ENCODE data around the gene TMEM131.
"Not testable (repeated sequence)": the region's sequence is repeated elsewhere in the genome, so short reads cannot be mapped to it uniquely, and the experiment has no call there.

The TMEM131 gene

DNA sequence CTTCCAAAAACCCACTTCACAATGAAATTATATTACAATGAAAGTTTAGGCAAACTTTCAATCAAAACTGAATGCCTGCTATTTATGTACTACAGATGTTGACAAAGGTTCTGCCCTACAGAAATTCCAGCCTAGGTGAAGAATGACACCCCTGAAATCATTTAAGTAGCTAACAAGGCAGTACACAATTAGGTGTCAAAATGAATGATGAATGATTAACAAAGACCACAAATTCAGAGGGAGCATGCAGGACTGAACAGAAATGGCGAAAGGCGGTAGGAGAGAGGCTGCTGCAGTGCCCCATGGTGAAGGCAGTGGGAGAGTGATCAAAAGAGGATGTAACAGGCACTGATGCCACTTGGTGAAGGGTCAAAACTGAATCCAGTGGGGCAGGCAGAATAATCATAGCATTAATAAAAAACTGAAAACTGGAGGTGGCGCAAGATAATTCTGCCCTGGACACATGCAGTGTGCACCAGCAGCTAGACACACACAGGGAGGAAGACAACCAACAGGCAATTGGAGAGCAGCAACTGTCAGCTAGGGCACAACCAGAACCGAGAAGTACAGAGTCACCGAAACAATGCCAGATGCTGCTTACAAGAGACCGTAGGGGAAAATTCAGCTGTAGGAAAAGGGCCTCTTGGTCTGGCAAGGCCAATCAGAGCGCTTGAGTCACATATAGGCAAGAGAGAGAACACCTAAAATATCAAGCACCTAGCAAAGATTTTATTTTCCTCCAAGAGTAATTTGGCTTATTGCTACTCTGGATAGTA lies 4.5 kb downstream of the TMEM131 start:
- DNase-seq, result no peak

DNA sequence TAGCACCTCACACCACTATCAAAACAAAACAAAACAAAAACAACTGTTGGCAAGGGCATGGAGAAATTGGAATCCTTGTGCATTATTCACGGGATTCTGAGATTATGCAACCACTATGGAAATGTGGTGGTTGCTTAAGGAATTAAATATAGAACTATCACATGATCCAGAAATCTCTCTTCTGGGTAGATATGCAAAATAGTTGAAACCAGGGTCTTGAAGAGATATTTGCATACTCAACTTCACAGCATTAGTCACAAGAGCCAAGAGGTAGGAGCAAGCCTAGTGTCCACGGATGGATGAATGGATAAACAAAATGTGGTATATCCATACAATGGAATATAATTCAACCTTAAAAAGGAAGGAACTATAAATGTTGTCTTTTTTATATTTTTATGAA lies 7.0 kb downstream of the TMEM131 start:
- DNase-seq, result no peak

DNA sequence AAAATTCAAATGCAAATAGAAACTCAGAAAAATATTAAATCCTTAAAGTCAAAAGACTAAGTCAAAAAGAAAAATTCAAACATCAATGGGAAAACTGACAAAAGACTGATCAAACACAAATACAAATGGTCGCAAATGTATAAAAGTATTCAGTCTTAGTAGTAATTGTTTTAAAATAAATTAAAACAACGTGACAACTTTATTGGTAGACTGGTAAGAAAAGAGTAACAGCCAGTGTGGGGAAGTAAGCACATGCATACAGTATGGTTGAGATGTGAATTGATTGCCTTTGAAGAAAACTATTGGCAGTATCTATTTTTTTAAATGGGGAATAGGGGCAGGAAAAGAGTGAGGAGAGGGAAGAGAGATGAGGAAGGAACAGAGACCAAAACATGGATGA lies 9.8 kb downstream of the TMEM131 start:
- no peak for DNase-seq

DNA sequence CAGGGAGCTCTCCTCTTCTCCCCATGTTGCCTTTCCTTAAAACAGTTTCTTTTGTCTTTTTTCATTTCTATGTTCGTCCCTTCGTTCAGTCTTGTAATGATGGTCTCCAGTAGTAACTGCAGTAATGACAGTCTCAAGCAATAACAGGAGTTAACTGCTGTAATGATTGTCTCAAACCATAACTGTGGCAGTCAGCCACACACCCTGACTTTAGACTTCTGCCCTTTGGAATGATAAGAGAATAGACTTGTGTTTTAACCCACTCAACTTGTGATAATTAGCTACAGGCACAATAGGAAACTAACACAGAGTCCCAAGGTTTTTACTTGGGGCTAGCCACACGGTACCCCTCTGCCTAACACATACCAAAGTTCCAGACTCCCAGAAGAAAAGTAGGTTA lies 12.1 kb downstream of the TMEM131 start:
- DNase-seq, result no peak

DNA sequence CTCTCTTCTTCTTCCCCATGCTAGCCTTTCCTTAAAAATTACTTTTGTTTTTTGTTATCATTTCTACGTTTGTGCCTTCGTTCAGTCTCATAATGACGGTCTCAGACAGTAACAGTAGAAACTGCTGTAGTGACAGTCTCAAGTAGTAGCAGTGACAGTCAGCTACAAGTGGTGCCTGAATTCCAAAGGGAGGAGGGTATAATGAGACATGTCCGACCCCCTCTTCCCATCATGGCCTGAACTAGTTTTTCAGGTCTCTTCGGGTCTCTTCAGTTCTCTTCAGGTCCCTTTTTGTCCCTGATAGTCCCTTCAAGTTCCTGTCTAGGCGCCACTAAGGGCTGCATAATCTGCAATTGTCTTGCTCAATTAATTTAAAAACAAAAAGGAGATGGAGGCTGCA lies 12.6 kb downstream of the TMEM131 start:
- no peak for DNase-seq

DNA sequence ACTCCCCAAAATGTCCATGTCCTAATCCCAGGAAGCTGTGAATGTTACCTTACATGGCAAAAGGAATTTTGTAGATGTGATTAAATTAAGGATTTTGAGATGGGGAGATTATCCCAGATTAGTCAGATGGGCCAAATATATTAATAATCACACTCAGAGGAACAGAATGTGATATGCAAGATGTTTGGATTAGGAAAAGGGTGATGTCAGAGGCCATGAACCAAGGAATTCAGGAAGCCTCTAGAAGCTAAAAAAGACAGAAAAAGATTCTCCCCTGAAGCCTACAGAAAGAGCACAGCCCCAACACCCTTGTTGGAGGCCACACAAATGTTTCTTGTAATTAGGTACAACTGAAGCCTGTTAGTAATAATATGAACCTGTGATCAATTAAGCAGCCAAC lies 13.1 kb downstream of the TMEM131 start:
- no peak for DNase-seq

DNA sequence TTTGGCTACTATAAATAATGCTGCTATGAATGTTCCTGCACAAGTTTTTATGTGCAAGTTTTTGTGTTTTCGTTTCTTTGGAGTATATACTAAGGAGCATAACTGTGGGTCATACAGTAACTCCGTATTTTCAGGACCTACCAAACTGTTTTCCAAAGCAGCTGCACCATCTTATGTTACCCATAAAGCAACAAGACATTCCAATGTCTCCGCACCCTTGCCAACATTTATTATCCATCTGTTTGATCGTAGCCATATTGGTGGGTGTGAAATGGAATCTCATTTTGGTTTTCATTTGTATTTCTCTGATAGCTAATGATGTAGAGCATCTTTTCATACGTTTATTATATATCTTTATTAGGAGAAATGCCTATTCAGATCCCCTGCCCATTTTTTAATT lies 13.8 kb downstream of the TMEM131 start:
- DNase-seq, result no peak

DNA sequence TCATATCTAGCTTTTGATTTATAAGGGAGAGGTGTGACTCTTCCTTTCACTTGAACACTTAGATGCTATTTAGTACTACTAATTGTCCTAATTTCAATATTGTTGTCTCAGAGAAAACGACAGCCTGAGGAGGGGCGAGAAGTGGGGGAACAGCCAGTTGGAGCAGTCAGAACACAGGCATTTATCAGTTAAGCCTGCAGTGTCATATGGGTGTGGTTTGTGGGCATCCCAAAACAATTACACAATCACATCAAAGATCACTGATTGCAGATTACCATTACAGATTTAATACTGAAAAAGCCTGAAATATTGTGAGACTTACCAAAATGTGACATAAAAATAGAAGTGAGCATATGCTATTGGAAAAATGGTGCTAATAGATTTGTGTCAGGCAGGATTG lies 15.8 kb downstream of the TMEM131 start:
- DNase-seq, result no peak

DNA sequence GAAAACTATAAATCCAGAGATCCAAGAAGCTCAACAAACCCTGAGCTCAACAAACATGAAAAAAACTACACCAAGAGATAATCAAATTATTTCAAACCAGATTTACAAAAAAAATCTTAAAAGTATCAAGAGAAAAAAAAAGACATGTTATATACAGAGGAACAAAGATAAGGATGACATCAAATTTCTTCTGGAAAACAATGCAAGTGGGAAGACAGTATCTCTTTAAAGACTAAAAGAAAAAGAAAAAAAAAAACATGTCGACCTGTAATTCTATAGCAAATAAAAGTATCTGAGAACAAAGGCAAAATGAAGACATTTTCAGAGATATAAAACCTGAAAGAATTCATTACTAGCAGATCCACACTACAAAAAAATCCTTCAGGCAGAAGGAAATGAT lies 21.3 kb downstream of the TMEM131 start:
- DNase-seq, result no peak

DNA sequence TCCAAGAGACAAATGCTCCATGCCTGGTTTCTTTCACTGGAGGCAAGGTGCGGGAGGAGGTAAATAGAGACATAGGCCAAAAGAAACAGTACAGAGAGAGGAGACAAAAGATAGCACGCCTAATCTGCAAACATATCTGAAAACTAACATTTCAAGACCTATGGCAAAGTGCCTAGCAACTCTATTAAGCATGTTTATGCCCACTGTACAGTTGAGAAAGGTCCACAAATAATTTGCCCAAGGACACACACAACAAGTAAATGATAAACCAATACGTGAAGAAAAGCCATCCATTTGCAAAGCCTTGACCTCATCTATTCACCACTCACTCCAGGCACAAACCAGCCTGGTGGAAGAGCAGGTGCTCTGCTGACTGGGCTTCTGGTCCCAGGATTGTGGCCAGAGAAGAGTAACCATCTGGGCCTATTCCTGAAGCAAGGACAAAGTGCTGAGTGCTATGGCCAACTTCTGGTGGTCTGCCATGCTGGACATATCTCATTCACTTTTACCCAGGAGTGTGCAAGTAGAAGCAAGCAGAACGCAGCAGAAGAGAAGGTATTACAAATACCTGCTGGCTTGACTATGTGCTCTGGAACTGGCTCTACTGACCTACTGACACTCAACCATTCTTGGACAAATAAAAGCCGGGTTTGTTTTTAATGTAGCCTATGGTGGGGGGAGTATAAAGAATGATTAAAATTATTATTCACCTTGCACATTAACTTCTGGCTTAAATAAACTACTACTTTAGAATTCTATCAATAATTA lies 25.3 kb downstream of the TMEM131 start:
- DNase-seq, result no peak

DNA sequence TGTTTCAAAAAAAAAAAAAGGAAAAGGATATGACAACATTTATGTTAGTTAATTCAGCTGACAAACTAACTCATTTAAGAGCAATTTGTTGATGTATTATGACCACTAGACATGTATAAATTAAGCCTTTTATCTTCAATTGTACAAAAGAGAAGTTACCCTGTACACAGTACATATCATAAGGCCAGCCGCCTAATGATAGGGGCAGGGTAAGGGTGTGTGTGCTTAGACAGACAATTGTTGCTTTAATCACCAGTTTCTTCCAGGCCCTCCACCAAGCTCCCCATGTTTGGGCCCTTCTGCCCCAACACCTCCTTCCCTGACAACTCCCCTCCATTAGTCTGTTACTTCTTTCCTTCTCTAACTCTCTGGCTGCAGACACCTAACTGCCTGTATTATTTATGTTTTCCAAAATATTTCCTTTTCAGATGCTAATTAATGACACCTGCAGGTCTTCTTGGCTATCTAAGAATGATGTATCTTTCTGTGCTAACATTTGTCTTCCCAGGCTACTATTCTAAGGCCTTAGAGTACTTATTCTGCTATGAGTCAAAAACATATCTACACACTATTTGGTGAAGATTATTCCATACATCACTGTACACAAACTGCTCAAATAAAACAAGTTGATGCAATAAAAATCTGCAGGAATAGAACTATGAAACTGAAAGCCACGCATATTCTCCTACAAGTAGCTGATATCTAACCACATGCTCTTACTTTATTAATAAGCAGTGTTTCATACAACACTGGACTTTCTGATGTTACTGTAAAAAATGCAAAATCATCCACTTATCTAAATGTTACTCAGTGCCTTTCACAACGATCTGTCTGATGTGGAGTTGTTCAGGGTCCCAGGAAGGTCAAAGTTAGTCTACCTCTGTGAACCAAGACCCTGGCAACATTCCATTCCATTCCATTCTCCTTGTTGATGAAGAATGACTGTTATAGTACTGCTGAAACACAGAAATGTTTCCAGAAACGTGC lies 26.4 kb downstream of the TMEM131 start:
- no peak for DNase-seq

DNA sequence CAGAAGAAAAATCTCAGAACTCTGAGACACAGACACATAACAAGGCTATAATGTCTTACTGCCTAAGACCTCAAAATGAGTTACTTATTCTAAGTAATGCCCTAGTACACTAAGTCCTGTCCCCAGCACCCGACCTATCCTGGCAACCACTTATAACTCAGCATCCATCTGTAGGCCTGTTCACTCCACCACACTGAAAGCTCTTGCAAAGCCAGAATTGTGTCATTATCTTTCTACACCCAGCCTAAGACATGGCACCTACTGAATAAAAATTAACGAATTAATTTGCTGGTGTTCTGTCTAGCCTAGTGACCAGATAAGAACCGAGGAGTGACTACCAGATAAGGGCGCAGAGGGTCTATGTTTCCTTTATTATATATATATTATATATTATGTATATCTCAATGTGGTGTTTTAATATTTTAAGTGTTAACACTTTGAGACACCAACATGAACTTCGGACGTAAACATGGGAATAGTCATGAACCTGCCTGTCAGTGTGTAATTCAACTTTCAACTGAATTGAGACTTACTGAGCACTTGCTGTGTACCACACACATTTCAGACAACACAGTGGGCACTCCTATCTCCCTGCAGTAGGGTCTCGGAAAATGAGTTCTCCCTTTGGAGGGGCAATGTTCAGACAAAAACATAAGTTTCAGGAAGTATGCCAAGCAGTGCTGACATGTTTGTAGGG lies 27.7 kb downstream of the TMEM131 start:
- no peak for DNase-seq

DNA sequence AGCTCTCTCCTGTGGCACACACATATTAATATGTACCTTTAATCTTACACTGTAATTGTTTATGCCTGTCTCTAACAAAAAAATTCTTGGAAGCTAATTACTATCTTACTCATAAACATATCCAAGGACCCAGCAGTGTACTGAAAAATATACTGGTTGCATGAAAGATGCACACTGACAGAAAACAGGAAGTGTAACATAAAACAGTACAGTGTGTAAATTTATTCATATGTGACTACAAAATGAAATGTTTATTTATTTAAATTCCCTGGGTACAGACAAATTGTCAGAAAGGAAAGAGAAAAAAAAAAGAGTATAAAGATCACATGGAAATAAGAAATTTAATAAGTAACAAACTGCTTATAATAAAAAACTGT lies 28.5 kb downstream of the TMEM131 start:
- DNase-seq, result no peak

DNA sequence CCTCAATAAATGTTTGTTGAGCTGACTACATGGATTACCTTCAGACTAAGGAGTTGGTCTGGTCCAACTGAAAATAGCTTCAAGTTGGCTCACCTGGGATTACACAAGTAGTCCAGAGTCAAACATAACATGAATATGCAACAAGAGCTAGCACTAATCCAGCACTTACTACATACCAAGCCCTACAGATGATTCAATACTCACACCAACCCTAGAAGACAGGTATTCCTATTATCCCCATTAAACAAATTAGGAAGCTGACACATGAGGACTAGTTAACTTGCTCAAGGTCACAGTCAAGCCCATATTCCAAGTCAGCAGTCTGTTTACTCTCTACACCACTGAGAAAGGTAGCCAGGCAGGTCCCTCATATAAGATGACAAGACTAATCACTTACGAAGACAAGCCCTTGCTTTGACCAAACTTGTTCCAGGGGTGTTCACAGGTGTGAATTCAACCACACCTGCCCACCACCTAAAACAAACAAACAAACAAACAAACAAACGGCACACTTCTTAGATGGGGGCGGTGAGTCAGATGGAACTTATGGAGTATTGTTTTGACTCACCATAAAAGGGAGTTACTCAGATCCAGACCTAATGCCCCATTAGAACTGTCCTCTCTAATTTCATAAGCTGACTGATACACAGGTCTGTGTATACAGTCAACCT lies 29.1 kb downstream of the TMEM131 start:
- DNase-seq, result no peak

DNA sequence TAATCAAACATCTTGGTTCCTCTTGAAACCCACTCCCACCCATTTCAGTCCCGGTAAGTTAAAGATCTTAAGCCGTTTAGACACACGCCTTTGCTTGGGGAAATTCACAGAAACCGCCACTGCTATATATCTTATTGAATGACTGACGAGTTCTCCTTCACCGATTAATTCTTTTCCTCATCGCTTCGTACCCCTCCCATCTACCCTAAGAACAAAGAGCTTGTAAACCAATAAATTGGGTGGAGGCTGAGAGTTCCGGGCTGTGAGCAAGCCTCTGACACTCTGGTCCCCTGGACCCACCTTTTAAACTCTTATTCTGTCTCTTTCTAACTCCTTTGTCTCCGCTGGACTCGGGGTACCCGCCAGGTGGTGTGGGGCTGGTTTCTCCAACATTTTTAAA lies 30.6 kb downstream of the TMEM131 start:
- DNase-seq, result no peak

DNA sequence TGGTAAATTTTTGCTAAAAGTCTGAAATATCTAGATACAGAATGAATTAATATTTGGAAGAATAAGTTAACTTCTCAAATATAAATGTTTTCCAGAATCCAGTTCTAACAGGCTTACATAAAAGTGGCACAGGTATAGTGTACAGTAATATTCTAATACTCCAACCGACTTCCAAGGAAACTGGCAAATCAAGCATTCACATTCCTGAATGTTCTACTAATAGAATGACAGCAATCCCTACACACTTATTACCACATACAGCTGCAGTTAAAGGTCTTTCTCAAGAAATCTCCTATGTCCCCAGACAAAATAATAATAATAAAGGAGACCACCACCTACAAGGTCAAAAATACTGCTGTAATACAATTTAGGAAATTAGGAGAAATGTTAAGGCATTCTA lies 31.9 kb downstream of the TMEM131 start:
- no peak for DNase-seq

DNA sequence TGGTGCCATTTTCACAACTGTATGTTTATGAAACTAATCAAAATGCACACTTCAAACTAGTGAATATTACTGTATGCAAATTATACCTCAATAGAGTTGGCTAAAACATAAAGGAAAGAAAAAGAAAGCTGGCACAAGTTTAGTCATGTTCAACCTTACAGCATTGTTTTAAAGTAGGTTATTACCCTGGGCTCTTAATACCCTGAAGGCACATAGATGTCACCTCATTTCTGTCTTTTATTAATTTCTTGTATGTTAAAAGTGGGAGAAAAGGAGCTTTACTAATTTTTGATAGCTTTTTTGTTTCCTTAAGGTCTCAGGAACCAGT lies 32.7 kb downstream of the TMEM131 start:
- no peak for DNase-seq

DNA sequence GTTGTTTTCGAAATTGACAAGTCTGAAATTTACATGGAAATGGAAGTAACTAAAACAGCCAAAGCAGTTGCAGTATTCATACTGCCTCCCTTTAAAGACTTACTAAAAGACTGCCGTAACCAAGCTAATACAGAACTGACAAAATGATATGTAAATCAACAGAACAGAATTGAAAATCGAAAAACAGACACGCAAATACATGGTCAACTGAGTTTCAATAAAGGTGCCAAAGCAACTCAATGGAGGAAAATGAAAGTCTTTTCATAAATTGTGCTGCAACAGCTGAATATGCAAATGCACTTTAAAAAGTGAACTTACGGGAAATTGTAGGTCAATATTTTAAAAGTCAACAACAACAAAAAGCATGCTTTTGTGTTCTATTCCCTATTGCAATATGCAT lies 34.2 kb downstream of the TMEM131 start:
- DNase-seq, result no peak

DNA sequence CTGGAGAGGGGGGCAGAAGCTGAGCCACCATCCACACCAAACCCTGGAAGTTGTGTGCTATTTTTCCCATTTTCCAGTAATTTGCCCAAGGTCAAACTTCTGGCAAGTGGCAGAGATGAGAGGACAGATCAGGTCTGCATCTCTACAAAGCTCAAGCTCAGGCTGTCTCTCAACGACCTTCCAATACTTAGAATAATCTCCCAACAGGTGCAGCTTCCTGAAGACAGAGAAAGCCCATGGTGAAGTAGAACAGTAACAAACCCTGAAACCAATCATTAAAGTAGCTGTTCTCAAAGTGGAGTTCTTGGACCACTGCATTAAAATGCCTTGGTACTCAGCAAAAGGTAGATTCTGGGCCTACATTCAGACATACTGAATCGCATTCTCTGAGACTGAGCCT lies 37.6 kb downstream of the TMEM131 start:
- DNase-seq, result no peak

DNA sequence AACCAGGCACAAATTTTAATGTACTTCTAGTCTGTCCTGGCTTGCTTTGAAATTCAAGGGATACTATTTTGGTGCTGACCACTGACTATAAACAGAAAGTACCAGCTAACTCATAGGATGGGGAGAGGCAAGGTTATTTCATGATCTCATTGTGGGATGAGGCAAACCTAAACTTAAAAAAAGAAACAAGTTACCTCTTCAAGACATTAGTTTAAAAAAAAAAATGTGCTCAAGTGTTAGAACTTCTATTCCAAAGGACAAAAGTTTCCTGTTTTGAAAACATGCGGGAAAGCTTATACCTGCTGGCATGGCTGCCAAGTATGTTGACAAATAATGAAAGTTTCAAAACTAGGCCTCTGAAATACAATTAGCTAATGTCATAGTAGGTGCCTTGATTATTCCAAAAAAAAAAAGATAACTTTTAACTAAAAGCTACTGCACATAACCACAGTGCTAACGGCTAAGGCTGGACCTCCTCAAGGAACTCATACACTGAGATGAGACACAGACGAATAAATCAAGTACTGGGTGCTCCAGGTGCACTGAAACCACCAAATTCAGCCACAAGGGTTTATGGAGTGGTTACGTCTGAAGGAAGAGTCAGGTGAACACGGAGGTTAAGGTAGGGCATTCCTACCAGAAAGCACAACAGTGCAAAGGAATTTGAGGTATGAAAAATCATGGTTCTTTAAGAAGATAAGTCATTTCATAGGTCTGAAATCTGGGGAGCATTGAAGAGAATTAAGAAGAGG lies 38.1 kb downstream of the TMEM131 start:
- no peak for DNase-seq

DNA sequence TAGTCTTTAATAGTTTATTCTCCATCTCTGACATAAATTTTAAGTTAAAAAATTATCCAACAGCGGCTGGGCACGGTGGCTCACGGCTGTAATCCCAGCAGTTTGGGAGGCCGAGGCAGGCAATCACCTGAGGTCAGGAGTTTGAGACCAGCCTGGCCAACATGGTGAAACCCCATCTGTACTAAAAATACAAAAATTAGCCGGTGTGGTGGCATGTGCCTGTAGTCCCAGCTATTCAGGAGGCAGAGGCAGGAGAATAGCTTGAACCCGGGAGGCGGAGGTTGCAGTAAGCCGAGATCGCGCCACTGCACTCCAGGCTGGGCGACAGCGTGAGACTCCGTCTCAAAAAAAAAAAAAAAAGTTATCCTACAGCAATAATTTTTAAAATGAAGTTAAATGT lies 39.0 kb downstream of the TMEM131 start:
- not testable (repeated sequence) for DNase-seq

DNA sequence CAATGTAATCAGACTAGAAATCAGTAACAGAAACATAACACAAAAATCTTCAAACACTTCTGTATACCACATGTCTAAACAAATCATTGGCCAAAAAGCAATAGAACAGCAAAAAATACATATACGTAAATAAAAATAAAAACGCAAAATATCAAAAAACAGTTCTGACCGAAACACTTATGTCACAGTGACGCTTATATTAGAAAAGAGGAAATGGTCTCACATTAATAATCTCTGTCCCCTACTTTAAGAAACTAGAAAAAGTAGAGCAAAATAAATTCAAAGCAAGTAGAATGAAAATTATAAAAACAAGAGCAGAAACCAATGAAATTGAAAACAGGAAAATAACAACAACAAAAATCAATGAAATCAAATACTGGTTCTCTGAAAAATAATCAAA lies 41.9 kb downstream of the TMEM131 start:
- DNase-seq, result no peak

Data from KG1 (cell line).